Cardiac muscle cell (in vitro differentiated cells and primary cell): ENCODE measurements around the gene GJA8. TPM values are rescaled to one million over a fixed set of nuclear protein-coding genes. Genes with fewer than 3 reads are reported as not detected.
A peak's percentile ranks its signal among the peaks of the same experiment; 100 is the strongest.
"Not testable (repeated sequence)": the region's sequence is repeated elsewhere in the genome, so short reads cannot be mapped to it uniquely, and the experiment has no call there.

Source experiments
- DNase-seq, 2 donors: peaks; one replicate each; pipeline versions ENCODE4 v3.0.0 to v3.0.0-alpha.2; 2010 to 2017; ENCODE audit warnings: low read depth in 1 of 2, low spot score in 1 of 2
- H3K27ac ChIP-seq: fragments of 200-600 bp; sonication (generic); 2 replicates; pipeline ENCODE4 v1.5.1; 2016
- H3K27me3 ChIP-seq: fragments of 200-600 bp; sonication (generic); 2 replicates; pipeline ENCODE4 v1.6.0; 2016; ENCODE audit warnings: control low read depth
- H3K36me3 ChIP-seq: fragments of 200-600 bp; sonication (generic); 2 replicates; pipeline ENCODE4 v1.5.1; 2016; ENCODE audit warnings: control low read depth
- H3K4me1 ChIP-seq: fragments of 200-600 bp; sonication (generic); 2 replicates; pipeline ENCODE4 v1.8.1; 2017; ENCODE audit warnings: low read depth, mild to moderate bottlenecking, mixed run types
- H3K4me3 ChIP-seq: fragments of 200-600 bp; sonication (generic); 2 replicates; pipeline ENCODE4 v1.5.1; 2016; ENCODE audit warnings: mild to moderate bottlenecking
- H3K9me3 ChIP-seq: fragments of 200-600 bp; sonication (generic); 2 replicates; pipeline ENCODE4 v1.5.1; 2017; ENCODE audit warnings: low read depth, mild to moderate bottlenecking, control low read depth
- CTCF ChIP-seq: IDR thresholded peaks from 2 replicates; pipeline ENCODE4 v1.5.1; 2012; ENCODE audit warnings: low read depth, mild to moderate bottlenecking, low read length
- polyA plus RNA-seq: library from polyadenylated mRNA; unstranded; fragments of >200 nt; fragmentation: Nextera tagmentation; extraction: Ambion mirVana; gene quantifications from 2 replicates; pipeline ENCODE4 v1.2.1, GENCODE V29; 2016
- total RNA-seq: library from RNA; depleted of rRNA; stranded (reverse); fragments of >200 nt; gene quantifications from 2 replicates; pipeline ENCODE4 v1.2.3, GENCODE V29; 2016

The GJA8 gene
- total and polyA plus RNA-seq, 2 experiments from 2014 or later: not detected

GRCh38 chr1:147912553-147912952 lies 10.0 kb downstream of the GJA8 start:
- no peak for TF ChIP-seq CTCF
- Histone ChIP-seq H3K9me3 (no peaks in the 10 kb centered on the region), H3K4me1 (no peaks in the 10 kb centered on the region), H3K4me3 (no peak overlapping the region), H3K27ac (no peak overlapping the region), H3K36me3 (no peaks in the 10 kb centered on the region), H3K27me3 (no peaks in the 10 kb centered on the region)
- DNase-seq: no peak

GRCh38 chr1:147913362-147913942 lies 10.9 kb downstream of the GJA8 start:
- Histone ChIP-seq H3K9me3 (no peaks in the 10 kb centered on the region), H3K27ac (no peak overlapping the region), H3K4me1 (no peaks in the 10 kb centered on the region), H3K27me3 (no peaks in the 10 kb centered on the region), H3K36me3 (no peaks in the 10 kb centered on the region), H3K4me3 (no peak overlapping the region)
- DNase-seq: no peak
- TF ChIP-seq CTCF: no peak

- Histone ChIP-seq H3K36me3 (no peaks in the 10 kb centered on the region), H3K27me3 (no peaks in the 10 kb centered on the region), H3K4me1 (no peaks in the 10 kb centered on the region), H3K4me3 (no peak overlapping the region), H3K9me3 (no peaks in the 10 kb centered on the region), H3K27ac (no peak overlapping the region)
- TF ChIP-seq CTCF: no peak
- no peak for DNase-seq
Measured at GRCh38 chr1:147919896-147920295, 17.3 kb downstream of the GJA8 start.

- DNase-seq: no peak
- no peak overlapping the region for H3K27ac ChIP-seq
- no peak overlapping the region for H3K4me3 ChIP-seq
- TF ChIP-seq CTCF: no peak
- no peaks in the 10 kb centered on the region for H3K27me3 ChIP-seq
- peaks cover 6% of the 10 kb centered on the region for H3K4me1 ChIP-seq
- H3K36me3 ChIP-seq: no peaks in the 10 kb centered on the region
- no peaks in the 10 kb centered on the region for H3K9me3 ChIP-seq
Measured at GRCh38 chr1:147924813-147925212, 22.2 kb downstream of the GJA8 start.

GRCh38 chr1:147927215-147927614 lies 24.6 kb downstream of the GJA8 start:
- H3K4me1 ChIP-seq, DNase-seq, H3K9me3 ChIP-seq, H3K4me3 ChIP-seq, H3K27ac ChIP-seq, H3K36me3 ChIP-seq, H3K27me3 ChIP-seq: not testable (repeated sequence)

- not testable (repeated sequence) for H3K4me3 ChIP-seq, H3K9me3 ChIP-seq, H3K27ac ChIP-seq, H3K36me3 ChIP-seq, H3K27me3 ChIP-seq, H3K4me1 ChIP-seq, DNase-seq
Measured at GRCh38 chr1:147927689-147928088, 25.1 kb downstream of the GJA8 start.

GRCh38 chr1:147928236-147929132 lies 25.9 kb downstream of the GJA8 start, which contains the start of gene GPR89B:
Gene GPR89B (plus strand): TSS chr1:147928420. CDS start chr1:147928537, 117 bp downstream.
- H3K36me3 ChIP-seq, H3K27me3 ChIP-seq, H3K9me3 ChIP-seq, H3K4me1 ChIP-seq: not testable (repeated sequence)
- peak within 1 kb of the TSS; percentile 85 for H3K4me3 ChIP-seq
- H3K27ac ChIP-seq: peak within 1 kb of the TSS; percentile 68
- peak; percentile 90 to 93 for DNase-seq

- H3K4me3 ChIP-seq, H3K36me3 ChIP-seq, H3K4me1 ChIP-seq, DNase-seq, H3K27ac ChIP-seq, H3K9me3 ChIP-seq, H3K27me3 ChIP-seq: not testable (repeated sequence)
Measured at GRCh38 chr1:147931137-147931536, 28.5 kb downstream of the GJA8 start.

GRCh38 chr1:147935296-147935695 lies 32.7 kb downstream of the GJA8 start:
- DNase-seq, H3K4me3 ChIP-seq, H3K27me3 ChIP-seq, H3K4me1 ChIP-seq, H3K9me3 ChIP-seq, H3K36me3 ChIP-seq, H3K27ac ChIP-seq: not testable (repeated sequence)

- not testable (repeated sequence) for H3K9me3 ChIP-seq, H3K27me3 ChIP-seq, H3K4me3 ChIP-seq, H3K27ac ChIP-seq, H3K36me3 ChIP-seq, H3K4me1 ChIP-seq, DNase-seq
Measured at GRCh38 chr1:147940456-147940855, 37.9 kb downstream of the GJA8 start.
